ENCODE results near the gene ATF6. TPM values are rescaled to one million over a fixed set of nuclear protein-coding genes. Genes with fewer than 3 reads are reported as not detected.

Gene ATF6
- total and polyA plus RNA-seq, 2 of the 4 experiments (the other 2 are of a cell fraction), result 12.2 to 17.6 TPM

GRCh38 chr1:161885759-161886158 lies 119.6 kb downstream of the ATF6 start:
- H3K36me3 ChIP-seq (ENCODE audit: control insufficient read depth, insufficient read depth, low read length), result peaks cover 2% of the 10 kb centered on the region
- H4K91ac ChIP-seq (ENCODE audit: insufficient read depth, low read depth, low read length), result no peak overlapping the region
- H2BK120ac ChIP-seq (ENCODE audit: low read depth, low read length), result no peak overlapping the region
- H3K27me3 ChIP-seq (ENCODE audit: control insufficient read depth, insufficient read depth, low read length), result no peaks in the 10 kb centered on the region
- H3K9me1 ChIP-seq (ENCODE audit: insufficient read depth, low read length), result no peaks in the 10 kb centered on the region
- no peaks in the 10 kb centered on the region for H4K20me1 ChIP-seq (ENCODE audit: insufficient read depth, low read length)
- H3K9me3 ChIP-seq (ENCODE audit: control insufficient read depth, insufficient read depth, low read length), result no peaks in the 10 kb centered on the region
- no peaks in the 10 kb centered on the region; a peak in 1 of 4 replicates for H3K79me1 ChIP-seq (ENCODE audit: low read depth in 1 of 2, low read length in 2 of 2)
- no peak overlapping the region; the same call in 1 of the 2 replicates for H4K5ac ChIP-seq (ENCODE audit: low read depth, low read length)
- dilution Hi-C loops (cut with HindIII; ENCODE audit: low sequenced_read_pairs, unreplicated experiment) (no loop called here), intact Hi-C loops (cut with micrococcal nuclease) (no loop called here), in situ Hi-C loops (cut with MboI; ENCODE audit: low sequenced_read_pairs) (no loop called here)
- H2BK20ac ChIP-seq (ENCODE audit: low read depth, low read length), result no peak overlapping the region
- no peak overlapping the region for H4K8ac ChIP-seq (ENCODE audit: low read depth in 2 of 2, low read length in 2 of 2)
- ChIA-PET CTCF (no interaction called here), POLR2A (ENCODE audit: unreplicated experiment) (no interaction called here)
- ATAC-seq (ENCODE audit: low read depth), result no peak
- no TSS peak for BruUV-seq (replicated peaks)
- H3K4me1 ChIP-seq (ENCODE audit: control insufficient read depth, insufficient read depth, low read length), result peaks cover 1% of the 10 kb centered on the region
- no peak overlapping the region for H2BK15ac ChIP-seq (ENCODE audit: low read depth, low read length)
- H3K4me3 ChIP-seq (ENCODE audit: insufficient read depth, low read depth, low read length), result no peak overlapping the region
- no peak overlapping the region for H3K9ac ChIP-seq (ENCODE audit: low read depth, low read length)
- H2AFZ ChIP-seq (replicated peaks; ENCODE audit: low read length, poor library complexity), result no peak overlapping the region
- H3K56ac ChIP-seq (ENCODE audit: extremely low read depth, insufficient read depth, low read length), result no peak overlapping the region
- H3K14ac ChIP-seq (replicated peaks; ENCODE audit: low read depth, low read length), result no peak overlapping the region
- DNase-seq, result no peak
- no peak for TF ChIP-seq RCOR1 (IDR thresholded peaks at IDR 0.05; ENCODE audit: insufficient replicate concordance, low read length)
- no peak for TF ChIP-seq POLR2A (IDR thresholded peaks at IDR 0.05; ENCODE audit: low read depth, low read length)
- no peak for TF ChIP-seq MAZ (IDR thresholded peaks at IDR 0.05; ENCODE audit: borderline replicate concordance, low read depth, low read length)
- TF ChIP-seq BHLHE40 (IDR thresholded peaks at IDR 0.05; ENCODE audit: low read depth, low read length), result no peak
- TF ChIP-seq RAD21 (IDR thresholded peaks at IDR 0.05; ENCODE audit: low read length), result no peak
- no peak for TF ChIP-seq SMC3 (IDR thresholded peaks at IDR 0.05; ENCODE audit: low read depth, low read length)
- no peak for TF ChIP-seq NFE2L2 (IDR thresholded peaks at IDR 0.05; ENCODE audit: low read depth, low read length)
- H2BK5ac ChIP-seq (ENCODE audit: low read depth, low read length, poor library complexity, severe bottlenecking), result no peak overlapping the region
- no peak overlapping the region for H2AK9ac ChIP-seq (replicated peaks; ENCODE audit: low read depth, low read length, poor library complexity)
- no peak overlapping the region for H3K27ac ChIP-seq (ENCODE audit: insufficient read depth, low read length)
- H3K23ac ChIP-seq (ENCODE audit: low read depth, low read length), result no peak overlapping the region
- H3K4ac ChIP-seq (ENCODE audit: low read depth, low read length), result no peak overlapping the region
- WGBS, 2 experiments (ENCODE audit: extremely low coverage in 2 of 2, insufficient read length in 1 of 2), result no CpG with 5 or more reads among the region's 1 CpG
- H3K18ac ChIP-seq (ENCODE audit: low read depth, low read length), result no peak overlapping the region
- H2AK5ac ChIP-seq (ENCODE audit: low read depth, low read length), result no peak overlapping the region
- H3K4me2 ChIP-seq (ENCODE audit: low read depth, low read length), result no peak overlapping the region
